Esophagus squamous epithelium (tissue), 4 donors: ENCODE measurements around the gene ZSWIM4.

Experiments used
- POLR2A ChIP-seq, 4 donors: fragments of 450-650 bp; IDR thresholded peaks; one replicate each; pipeline ENCODE4 v1.6.1; 2017; ENCODE audit warnings: antibody characterized with exemption in 4 of 4, mild to moderate bottlenecking in 4 of 4, moderate library complexity in 3 of 4
- TF ChIP-seq, protein P1 (sequence below), 6 experiments: fragments of 450-650 bp in 4 of 6; fragments of 200-600 bp in 2 of 6; sonication (generic) in 2 of 6; IDR thresholded peaks; one replicate each; pipeline ENCODE4 v1.5.1; 2016 to 2019; ENCODE audit warnings: antibody characterized with exemption in 6 of 6, mild to moderate bottlenecking in 4 of 6, moderate library complexity in 4 of 6

DNA sequence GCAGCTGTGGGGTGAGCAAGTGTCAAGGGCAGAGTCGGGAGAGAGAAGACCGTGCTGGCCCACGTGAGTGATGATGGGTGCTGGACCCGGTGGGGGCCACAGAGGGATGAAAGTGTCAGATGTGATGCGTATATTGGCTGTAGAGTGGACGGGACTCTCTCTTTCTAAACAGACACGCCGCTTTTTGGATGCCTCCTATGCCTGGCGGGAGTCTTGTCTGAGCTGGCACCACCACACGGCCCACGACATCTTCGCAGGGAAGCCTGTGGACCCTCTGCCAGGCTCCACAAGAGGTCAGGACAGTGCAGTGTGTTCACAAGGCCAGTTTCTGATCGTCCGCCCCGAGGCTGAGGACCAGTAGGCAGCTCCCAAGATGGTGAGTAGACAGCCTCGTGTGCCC is 43.8 kb upstream of the ZSWIM4 start:
- TF ChIP-seq, protein P1, sequence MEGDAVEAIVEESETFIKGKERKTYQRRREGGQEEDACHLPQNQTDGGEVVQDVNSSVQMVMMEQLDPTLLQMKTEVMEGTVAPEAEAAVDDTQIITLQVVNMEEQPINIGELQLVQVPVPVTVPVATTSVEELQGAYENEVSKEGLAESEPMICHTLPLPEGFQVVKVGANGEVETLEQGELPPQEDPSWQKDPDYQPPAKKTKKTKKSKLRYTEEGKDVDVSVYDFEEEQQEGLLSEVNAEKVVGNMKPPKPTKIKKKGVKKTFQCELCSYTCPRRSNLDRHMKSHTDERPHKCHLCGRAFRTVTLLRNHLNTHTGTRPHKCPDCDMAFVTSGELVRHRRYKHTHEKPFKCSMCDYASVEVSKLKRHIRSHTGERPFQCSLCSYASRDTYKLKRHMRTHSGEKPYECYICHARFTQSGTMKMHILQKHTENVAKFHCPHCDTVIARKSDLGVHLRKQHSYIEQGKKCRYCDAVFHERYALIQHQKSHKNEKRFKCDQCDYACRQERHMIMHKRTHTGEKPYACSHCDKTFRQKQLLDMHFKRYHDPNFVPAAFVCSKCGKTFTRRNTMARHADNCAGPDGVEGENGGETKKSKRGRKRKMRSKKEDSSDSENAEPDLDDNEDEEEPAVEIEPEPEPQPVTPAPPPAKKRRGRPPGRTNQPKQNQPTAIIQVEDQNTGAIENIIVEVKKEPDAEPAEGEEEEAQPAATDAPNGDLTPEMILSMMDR (IDR thresholded peaks at IDR 0.05) = no peak
- no peak for TF ChIP-seq POLR2A (IDR thresholded peaks at IDR 0.05)
